OCI-LY1 (cell line): ENCODE measurements around the gene AGMO.

Experiments used
- CTCF ChIP-seq: fragments of 200-600 bp; sonication (generic), shearing (Covaris generic); IDR thresholded peaks from 2 replicates; pipeline ENCODE4 v1.5.1; 2017; ENCODE audit warnings: mild to moderate bottlenecking, antibody characterized with exemption, low read length, moderate library complexity, mixed read lengths
- EZH2 ChIP-seq: fragments of 200-600 bp; sonication (generic), shearing (Covaris generic); IDR thresholded peaks from 2 replicates; pipeline ENCODE4 v1.8.0; 2017; ENCODE audit warnings: borderline replicate concordance, mixed run types, mild to moderate bottlenecking, antibody characterized with exemption, low read length, moderate library complexity, mixed read lengths

DNA sequence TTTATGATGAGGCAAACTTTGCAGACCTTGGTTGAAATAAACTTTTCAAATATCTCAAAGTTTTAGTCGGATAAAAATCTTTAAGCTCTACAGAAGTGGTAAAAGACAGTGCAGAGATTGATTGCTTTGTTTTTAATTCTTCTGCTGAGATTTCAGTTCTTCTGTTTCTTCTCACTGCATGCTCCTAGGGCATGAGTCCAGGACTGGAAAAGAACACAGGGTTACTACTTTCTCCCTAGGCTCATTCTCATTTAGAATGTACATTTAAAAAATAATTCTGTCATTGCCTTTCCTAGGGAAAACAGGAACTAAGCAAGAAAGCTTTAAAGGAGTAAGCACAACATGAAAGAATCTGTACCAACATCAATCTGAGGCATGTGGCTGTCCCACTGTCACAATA, 402.6 kb downstream of the AGMO start:
- TF ChIP-seq CTCF (no peak), EZH2 (no peak)
